Germinal center (tissue), 1 donor: Measurements from ENCODE around the gene HFE.

ENCODE experiments used
- DNase-seq: peaks from one replicate; pipeline ENCODE4 v3.0.0; 2012; ENCODE audit warnings: mixed read lengths, low spot score

HFE gene

GRCh38 chr6:26136321-26136720, 49.1 kb downstream of the HFE start:
- DNase-seq = no peak

GRCh38 chr6:26140254-26140966, 53.2 kb downstream of the HFE start:
- DNase-seq = no peak

- no peak for DNase-seq
These were observed 53.7 kb downstream of the HFE start for GRCh38 chr6:26140967-26141294.

GRCh38 chr6:26141378-26141904, 54.2 kb downstream of the HFE start:
- no peak for DNase-seq

- no peak for DNase-seq
These were observed 54.8 kb downstream of the HFE start for GRCh38 chr6:26142026-26142425.
